Measurements from ENCODE around the gene ZNF292.

DNA sequence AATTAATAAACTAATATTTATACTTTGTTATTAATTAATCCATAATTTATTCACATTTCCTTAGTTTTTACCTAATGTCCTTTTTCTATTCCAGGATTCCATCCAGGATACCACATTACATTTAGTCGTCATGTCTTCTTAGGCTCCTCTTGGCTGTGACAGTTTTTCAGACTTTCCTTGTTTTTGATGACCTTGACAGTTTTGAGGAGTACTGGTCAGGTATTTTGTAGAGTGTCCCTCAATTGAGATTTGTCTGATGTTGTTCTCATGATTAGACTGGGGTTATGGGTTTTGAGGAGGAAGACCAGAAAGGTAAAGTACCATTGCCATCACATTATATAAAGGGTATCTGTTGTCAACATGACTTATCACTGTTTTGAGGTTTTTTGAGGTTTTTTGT, 67.3 kb downstream of the ZNF292 start:
- no peak for TF ChIP-seq POLR2AphosphoS5 (IDR thresholded peaks at IDR 0.05; ENCODE audit: low read depth, low read length)
- no peak for TF ChIP-seq SIN3A (IDR thresholded peaks at IDR 0.05; ENCODE audit: borderline replicate concordance, insufficient read depth, low read length)
- TF ChIP-seq TAF1 (IDR thresholded peaks at IDR 0.05; ENCODE audit: borderline replicate concordance, insufficient read depth, low read length): no peak
- TF ChIP-seq, protein P1, sequence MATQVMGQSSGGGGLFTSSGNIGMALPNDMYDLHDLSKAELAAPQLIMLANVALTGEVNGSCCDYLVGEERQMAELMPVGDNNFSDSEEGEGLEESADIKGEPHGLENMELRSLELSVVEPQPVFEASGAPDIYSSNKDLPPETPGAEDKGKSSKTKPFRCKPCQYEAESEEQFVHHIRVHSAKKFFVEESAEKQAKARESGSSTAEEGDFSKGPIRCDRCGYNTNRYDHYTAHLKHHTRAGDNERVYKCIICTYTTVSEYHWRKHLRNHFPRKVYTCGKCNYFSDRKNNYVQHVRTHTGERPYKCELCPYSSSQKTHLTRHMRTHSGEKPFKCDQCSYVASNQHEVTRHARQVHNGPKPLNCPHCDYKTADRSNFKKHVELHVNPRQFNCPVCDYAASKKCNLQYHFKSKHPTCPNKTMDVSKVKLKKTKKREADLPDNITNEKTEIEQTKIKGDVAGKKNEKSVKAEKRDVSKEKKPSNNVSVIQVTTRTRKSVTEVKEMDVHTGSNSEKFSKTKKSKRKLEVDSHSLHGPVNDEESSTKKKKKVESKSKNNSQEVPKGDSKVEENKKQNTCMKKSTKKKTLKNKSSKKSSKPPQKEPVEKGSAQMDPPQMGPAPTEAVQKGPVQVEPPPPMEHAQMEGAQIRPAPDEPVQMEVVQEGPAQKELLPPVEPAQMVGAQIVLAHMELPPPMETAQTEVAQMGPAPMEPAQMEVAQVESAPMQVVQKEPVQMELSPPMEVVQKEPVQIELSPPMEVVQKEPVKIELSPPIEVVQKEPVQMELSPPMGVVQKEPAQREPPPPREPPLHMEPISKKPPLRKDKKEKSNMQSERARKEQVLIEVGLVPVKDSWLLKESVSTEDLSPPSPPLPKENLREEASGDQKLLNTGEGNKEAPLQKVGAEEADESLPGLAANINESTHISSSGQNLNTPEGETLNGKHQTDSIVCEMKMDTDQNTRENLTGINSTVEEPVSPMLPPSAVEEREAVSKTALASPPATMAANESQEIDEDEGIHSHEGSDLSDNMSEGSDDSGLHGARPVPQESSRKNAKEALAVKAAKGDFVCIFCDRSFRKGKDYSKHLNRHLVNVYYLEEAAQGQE (IDR thresholded peaks at IDR 0.05; ENCODE audit: insufficient read depth in 1 of 2, low read depth in 2 of 2, low read length in 2 of 2): no peak
- TF ChIP-seq FOXP2 (optimal IDR thresholded peaks at IDR 0.05; ENCODE audit: borderline replicate concordance, extremely low read depth, extremely low read length, insufficient read depth): no peak
